Right renal cortex interstitium (tissue), 3 donors: ENCODE data around the gene C1RL. TPM values are rescaled to one million over a fixed set of nuclear protein-coding genes. Genes with fewer than 3 reads are reported as not detected.

Experiments
- DNase-seq, 3 donors: peaks; one replicate each; pipeline ENCODE4 v3.0.0-alpha.2; 2013; ENCODE audit warnings: low read depth in 3 of 3, low spot score in 2 of 3
- polyA plus RNA-seq, 3 donors: library from polyadenylated mRNA; unstranded; fragments of 120-200 nt; gene quantifications; one replicate each; pipeline ENCODE4 v1.2.1, GENCODE V29; 2013; ENCODE audit not compliant: insufficient read length in 3 of 3

Gene C1RL
- polyA plus RNA-seq, 3 donors: 27.4 to 30.0 (median 29.4) TPM

- DNase-seq: no peak
Measured at GRCh38 chr12:7093486-7093885, 15.5 kb downstream of the C1RL start.

DNA sequence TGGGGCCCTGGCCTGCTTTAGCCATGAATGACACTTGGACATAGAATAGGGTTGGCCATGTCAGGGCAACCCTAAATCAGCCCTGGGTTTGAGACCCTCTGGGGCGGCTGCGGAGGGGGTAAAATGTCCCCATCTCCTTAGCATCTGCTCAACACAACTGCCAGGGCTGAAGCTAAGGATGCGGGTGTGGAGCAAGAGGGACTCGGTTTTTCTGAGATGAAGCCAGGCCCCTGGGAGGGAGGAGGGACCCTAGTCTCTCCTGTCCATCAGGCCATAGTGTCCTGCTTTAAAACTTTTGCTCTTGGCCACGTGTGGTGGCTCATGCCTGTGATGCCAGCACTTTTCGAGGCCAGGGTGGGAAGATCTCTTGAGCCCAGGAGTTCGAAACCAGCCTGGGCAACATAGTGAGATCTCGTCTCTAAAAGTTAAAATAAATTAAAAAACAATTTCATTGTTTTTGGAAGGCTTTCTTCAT is 16.0 kb downstream of the C1RL start:
- no peak for DNase-seq

DNA sequence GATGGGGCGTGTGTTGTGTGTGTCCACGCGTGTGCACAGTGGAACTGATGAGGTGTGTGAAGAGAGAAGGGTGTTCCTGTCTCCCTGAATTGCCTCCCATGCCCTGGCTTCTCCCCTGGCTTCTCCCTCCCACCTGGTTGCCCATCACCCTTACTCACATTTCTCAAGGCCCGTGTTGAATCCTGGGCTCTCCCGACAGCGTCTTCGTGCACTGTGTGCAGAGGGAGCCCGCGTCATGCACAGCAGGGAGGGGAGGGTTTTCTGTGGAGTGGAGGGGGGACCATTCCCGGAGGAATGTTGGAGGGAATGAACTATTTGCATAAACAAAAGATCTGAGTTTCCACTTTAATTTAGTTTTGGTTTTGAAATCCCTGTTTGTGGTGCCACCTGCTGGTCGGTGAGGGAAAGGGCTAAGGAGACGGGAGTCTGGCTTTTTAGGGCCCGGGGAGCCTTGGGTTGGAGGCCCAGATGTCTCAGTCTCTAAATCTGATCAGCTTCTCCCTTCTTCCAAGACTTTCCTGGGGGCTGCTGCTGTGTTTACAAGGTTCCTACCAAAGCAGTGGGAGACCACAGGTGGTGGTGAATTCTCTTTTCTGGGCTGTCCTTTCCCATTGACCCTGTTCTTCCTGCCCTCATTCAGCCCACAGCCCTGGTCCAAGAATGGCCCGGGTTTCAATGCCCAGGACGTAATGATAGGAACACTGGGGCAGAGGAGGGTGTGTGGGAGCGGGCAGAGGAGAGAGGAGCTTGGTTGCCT is 16.6 kb downstream of the C1RL start, which contains the start of gene C1R:
TSS of gene C1R (minus strand) at position 217 of the 757 bp plus-strand sequence. CDS start at position 160, 57 bp downstream.
- peak in 1 of 3 donors; percentile 68 for DNase-seq

GRCh38 chr12:7091660-7092228 is 17.3 kb downstream of the C1RL start:
- peak in 1 of 3 donors; percentile 6 for DNase-seq

DNA sequence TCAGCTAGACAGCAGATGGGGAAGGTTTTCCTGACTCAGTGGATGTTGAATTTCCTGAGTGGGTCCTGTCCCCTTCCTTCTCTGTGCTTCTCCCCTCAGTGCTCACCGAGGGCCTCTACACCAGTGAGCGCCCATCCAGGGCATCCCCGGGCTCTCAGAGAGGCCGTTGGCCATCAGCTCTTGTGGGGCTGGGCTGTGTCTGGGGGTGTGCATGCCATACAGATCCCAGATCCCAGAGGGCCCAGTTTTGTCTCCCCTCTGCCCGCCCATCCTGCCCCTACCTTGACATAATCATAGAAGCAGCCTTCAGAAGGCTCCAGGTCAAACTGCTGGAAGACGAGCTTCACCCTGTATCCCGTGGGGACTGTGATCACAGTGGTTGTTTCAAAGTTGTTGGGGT is 17.8 kb downstream of the C1RL start:
- DNase-seq: no peak

DNA sequence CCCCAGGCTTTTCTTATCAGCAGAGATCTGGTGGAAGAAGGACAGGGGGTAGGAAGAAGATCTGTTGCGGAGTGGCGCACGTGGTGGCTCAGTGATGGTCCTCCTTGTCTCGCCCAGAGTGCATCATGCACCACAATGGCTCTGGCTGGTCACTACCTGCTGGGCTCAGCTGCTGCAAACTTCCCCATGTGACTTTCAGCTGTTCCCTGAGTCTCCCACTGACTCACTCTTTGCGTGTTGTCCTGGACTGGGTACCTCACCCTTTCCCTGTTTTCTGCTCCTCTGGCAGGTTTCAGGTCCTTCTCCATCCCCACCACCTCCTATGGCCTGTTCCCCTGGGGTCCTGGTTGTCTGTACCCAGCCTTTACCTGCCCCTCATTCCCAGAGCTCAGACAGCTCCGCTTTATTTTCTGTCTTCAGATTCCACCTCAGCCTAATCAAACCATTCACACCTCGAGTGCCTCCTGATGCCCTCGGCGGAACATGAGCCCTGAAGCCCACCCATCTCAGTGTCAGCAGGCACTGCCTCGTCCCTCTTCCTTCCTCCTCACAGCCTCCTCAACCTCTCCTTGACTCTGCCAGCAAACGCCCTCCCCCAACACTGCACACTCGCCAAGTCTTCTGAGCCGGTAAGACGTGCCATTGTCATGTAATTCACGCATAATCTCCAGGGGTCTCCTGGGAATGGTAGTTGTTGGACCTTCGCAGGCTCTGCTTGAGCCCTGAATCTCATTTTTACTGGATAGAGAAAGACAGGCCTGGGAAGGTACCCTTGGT is 18.6 kb downstream of the C1RL start:
- DNase-seq: no peak

DNA sequence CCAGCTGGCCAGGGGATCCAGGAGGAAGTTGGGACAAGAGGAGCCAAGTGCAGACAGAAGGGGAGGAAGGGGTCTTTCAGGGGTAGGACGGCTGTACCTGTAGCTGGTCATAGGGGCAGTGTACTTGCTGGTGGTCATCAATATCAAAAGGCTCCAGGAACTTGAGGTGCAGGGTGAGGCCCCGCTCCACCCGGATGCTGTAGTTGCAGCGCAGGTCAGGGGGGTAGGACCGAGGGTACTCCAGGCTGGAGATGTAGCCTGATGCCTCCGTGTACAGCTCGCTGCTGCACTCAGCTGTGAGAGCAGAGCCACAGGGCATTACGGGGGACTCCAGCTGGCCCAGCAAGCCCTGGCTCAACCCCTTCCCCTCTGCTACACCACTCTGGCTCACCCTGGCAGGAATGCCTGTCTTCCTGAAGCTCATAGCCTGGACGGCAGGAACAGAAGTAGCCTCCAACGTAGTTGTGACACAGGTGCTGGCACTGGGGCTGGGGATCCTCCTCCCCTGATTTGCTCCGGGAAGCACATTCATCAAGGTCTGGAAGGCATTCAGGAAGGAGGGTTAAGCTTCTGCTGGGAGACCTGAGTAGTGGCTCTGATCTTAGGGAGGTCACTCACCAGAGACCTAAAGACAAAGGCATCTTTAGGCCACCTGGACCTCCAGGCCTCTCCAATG is 19.7 kb downstream of the C1RL start:
- no peak for DNase-seq

GRCh38 chr12:7083125-7083524 is 25.9 kb downstream of the C1RL start:
- no peak for DNase-seq

- DNase-seq: no peak
Measured at GRCh38 chr12:7081037-7081436, 28.0 kb downstream of the C1RL start.

DNA sequence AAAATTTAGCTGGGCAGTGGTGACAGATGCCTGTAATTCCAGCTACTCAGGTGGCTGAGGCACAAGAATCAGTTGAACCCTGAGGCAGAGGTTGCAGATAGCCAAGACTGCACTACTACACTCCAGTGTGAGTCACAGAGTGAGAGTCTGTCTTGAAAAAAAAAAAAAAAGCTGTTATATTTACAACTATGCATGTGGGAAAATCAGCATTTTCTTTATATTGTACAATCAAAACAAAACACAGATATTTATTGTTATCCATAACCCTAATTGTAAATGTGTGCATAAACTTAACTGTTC is 29.2 kb downstream of the C1RL start:
- DNase-seq: no peak

DNA sequence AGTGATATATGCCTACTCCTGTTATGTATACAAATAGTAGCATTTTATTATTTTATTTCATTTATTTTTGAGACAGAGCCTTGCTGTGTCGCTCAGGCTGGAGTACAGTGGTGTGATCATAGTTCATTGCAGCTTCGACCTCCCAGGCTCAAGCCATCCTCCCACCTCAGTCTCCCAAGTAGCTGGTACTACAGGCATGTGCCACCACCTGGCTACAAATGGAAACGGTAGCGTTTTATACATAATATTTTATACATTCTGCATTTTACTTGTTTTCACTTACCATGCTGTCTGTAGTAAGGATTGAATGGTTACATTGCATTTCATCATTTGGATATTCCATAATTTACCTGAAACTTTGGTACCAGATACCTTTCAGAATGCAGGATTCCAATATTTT is 30.9 kb downstream of the C1RL start:
- no peak for DNase-seq

DNA sequence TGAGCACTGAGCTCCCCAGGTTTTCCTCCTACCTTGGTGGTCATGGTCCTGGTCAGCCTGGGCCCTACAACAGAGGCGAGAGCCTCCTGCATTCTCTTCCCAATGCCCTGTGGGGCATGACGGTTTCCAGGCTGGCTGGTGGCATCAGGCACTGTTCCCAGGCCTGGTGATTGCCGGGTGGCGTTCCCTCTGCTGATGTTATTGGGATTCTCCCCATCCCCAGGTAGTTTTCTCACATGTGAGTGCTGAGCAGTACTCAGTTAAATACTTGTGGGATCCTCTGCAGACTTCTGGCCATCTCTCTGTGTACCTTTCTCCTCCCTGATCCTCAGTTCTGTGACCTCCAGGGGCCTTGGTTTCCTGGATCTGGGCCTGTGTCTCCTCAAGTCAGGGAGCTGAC is 32.5 kb downstream of the C1RL start:
- DNase-seq: no peak

DNA sequence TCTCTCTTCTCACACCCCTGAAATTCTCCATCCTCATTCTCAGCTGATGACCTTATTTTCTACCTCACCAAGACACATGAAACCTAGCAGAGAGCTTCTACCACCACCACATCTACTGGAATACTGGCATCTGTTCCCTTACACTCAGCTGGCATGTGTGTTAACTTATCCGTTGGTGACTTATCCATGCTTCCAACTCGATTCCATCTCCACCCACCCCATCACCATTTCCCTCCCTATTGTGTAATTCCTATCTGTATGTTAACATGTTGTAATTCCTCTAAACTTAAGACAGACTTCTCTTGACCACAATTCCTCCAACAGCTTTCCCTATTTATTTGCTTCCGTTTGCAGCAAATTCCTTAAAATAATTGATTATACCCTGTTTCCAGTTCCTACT is 33.1 kb downstream of the C1RL start:
- no peak for DNase-seq

DNA sequence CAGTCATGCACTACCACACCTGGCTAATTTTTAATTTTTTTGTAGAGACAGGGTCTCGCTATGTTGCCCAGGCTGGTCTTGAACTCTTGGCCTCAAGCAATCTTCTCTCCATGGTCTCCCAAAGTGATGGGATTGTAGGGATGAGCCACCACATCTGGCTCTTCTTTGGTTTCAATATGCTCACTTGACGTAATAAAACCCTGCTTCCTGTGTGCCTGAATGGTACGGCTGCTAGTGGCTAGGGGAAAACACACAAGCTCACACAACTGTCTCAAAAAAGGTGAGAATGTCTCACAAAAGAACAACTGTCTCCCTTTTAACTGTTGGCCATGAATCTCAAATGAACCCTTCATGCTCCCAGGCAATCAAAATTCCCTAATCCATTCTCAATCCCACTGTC is 33.5 kb downstream of the C1RL start:
- DNase-seq: no peak

DNA sequence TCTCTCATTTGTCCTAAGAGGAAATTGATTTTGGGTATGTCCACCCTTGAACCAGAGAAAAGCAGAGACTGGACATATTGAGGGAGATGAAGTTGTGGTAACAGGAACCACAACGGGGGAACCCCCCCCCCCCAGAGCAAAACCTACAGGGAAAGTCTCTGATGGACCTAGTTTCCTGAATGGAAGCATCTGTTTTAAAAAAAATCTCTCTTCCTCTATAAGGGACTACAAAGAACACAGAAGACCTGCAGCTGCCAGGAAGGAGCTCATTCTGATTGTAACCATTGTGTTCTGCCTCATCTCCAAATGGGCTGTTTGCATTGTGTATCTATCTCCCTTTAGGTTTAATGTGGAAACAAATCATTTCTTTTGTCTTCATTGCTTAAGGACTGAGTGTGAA is 35.1 kb downstream of the C1RL start:
- DNase-seq: no peak

GRCh38 chr12:7072554-7072953 is 36.5 kb downstream of the C1RL start:
- no peak for DNase-seq

DNA sequence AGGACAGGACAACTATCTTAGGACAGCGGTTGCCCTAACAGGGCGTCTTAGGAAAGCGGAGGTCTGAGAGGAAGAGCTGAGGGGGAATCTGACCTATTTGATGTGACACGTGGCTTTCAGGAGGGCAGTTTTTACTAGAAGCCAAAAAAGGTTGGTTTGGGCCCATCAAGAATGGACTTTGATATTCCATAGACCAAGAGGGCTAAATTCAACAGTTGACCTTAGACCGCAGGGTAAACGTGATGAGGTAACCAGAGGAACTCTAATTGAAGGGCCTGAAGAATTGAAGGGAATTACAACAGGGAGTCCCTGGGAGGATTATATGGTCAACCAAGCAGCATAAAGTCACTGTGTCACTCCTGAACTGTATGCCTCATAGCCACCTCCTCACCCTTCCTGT is 37.0 kb downstream of the C1RL start:
- no peak for DNase-seq

- DNase-seq: no peak
Measured at GRCh38 chr12:7069386-7069785, 39.6 kb downstream of the C1RL start.

- DNase-seq: no peak
Measured at GRCh38 chr12:7068994-7069346, 40.0 kb downstream of the C1RL start.

DNA sequence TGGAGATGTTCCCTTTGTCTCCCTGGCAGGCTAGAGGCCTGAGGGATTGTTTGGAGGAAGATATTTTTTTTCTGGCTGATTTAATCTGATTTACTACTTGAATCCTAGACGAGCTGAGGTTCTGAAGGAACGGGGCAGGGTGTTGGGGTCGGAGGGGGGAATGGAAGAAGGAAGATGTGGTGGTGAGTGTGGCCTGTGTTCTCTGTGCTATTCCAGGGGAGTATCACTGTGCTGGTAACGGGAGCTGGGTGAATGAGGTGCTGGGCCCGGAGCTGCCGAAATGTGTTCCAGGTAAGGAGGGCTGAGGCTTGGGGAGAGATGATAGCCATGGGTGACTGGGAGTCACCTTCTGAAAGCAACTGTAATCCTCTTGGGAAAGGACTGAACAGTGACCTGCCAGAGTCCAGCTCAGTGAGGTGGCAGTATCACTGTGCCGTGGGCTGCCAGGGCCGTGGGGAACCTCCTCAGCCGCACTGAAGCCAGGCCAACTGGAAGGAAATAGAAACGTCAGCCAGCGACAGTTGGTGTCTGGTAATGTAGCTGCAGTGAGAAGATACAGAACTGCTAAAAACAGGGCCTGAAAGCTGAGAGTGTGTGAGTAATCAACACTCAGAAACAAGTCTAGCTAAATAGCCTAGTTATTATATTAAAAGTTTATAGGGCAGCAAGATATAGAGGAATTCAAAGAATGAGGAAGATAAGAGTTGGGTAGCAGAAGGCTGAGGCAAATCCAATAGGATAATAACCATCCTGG is 40.6 kb downstream of the C1RL start:
- no peak for DNase-seq

- no peak for DNase-seq
Measured at GRCh38 chr12:7067096-7067495, 41.9 kb downstream of the C1RL start.
